Upper lobe of left lung (tissue), 6 donors: ENCODE data around the gene INTS11. TPM values are rescaled to one million over a fixed set of nuclear protein-coding genes. Genes with fewer than 3 reads are reported as not detected.
A peak's percentile ranks its signal among the peaks of the same experiment; 100 is the strongest.
"Not testable (repeated sequence)": the region's sequence is repeated elsewhere in the genome, so short reads cannot be mapped to it uniquely, and the experiment has no call there.

ENCODE experiments used
- ATAC-seq, 2 donors: fragments of 200-7000 bp; cut with Tn5 transposase; one replicate each; pipeline ENCODE4 v1.9.1; 2022; ENCODE audit warnings: mild to moderate bottlenecking in 2 of 2, moderate library complexity in 2 of 2; ENCODE audit not compliant: low FRiP score in 2 of 2
- DNase-seq, 2 donors: peaks; one replicate each; pipeline ENCODE4 v3.0.0-alpha.2; 2019 to 2020
- H3K27ac ChIP-seq, 4 donors: fragments of 200-600 bp; sonication (generic); one replicate each; pipeline ENCODE4 v1.5.1; 2016 to 2019
- H3K27me3 ChIP-seq, 4 donors: fragments of 200-600 bp; sonication (generic); one replicate each; pipeline ENCODE4 v1.5.1; 2017 to 2019
- H3K36me3 ChIP-seq, 4 donors: fragments of 200-600 bp; sonication (generic); one replicate each; pipeline ENCODE4 v1.5.1; 2016 to 2019
- H3K4me1 ChIP-seq, 4 donors: fragments of 200-600 bp; sonication (generic); one replicate each; pipeline ENCODE4 v1.5.1; 2018 to 2019
- H3K4me3 ChIP-seq, 4 donors: fragments of 200-600 bp; sonication (generic); one replicate each; pipeline ENCODE4 v1.5.1; 2017 to 2019; ENCODE audit warnings: mild to moderate bottlenecking in 2 of 4, moderate library complexity in 1 of 4
- H3K9me3 ChIP-seq, 4 donors: fragments of 200-600 bp; sonication (generic); one replicate each; pipeline ENCODE4 v1.5.1; 2018 to 2019
- EP300 ChIP-seq, 4 donors: sonication (generic); formaldehyde crosslinking; IDR thresholded peaks; one replicate each; pipeline ENCODE4 v1.5.1; 2017; ENCODE audit warnings: antibody characterized with exemption in 4 of 4, control low read depth in 2 of 4
- POLR2A ChIP-seq, 4 donors: fragments of 450-650 bp; IDR thresholded peaks; one replicate each; pipeline ENCODE4 v1.5.1; 2016 to 2017; ENCODE audit warnings: antibody characterized with exemption in 4 of 4, mild to moderate bottlenecking in 2 of 4
- POLR2AphosphoS5 ChIP-seq, 2 donors: sonication (generic); formaldehyde crosslinking; IDR thresholded peaks; one replicate each; pipeline ENCODE4 v1.5.1; 2017; ENCODE audit warnings: antibody characterized with exemption in 2 of 2
- WGBS, 2 donors: methylation state at CpG; one replicate each; pipeline ENCODE4 v1.1.5; 2017 to 2018; 5-methylcytosine and 5-hydroxymethylcytosine counted together
- total RNA-seq, 6 donors: library from RNA; depleted of rRNA in 4 of 6; stranded (reverse); fragments of >200 nt in 4 of 6; gene quantifications; one replicate each; pipeline versions ENCODE4 v1.1.0 to v1.2.1, GENCODE V29; 2016 to 2021
- TF ChIP-seq, protein P1 (sequence below), 6 experiments: fragments of 450-650 bp in 4 of 6; fragments of 200-600 bp in 2 of 6; sonication (generic) in 2 of 6; IDR thresholded peaks; one replicate each; pipeline ENCODE4 v1.5.1; 2016 to 2019; ENCODE audit warnings: antibody characterized with exemption in 6 of 6
- donor health status: DM: no; HTN: no; CAD: no; lungs with moderate emphysema.
- donor health status: DM: no; HTN: yes; CAD: no; lungs with severe emphysema.

Gene INTS11
- total RNA-seq, 6 donors from 2014 or later, result 71.7 to 267 (median 90.5) TPM

DNA sequence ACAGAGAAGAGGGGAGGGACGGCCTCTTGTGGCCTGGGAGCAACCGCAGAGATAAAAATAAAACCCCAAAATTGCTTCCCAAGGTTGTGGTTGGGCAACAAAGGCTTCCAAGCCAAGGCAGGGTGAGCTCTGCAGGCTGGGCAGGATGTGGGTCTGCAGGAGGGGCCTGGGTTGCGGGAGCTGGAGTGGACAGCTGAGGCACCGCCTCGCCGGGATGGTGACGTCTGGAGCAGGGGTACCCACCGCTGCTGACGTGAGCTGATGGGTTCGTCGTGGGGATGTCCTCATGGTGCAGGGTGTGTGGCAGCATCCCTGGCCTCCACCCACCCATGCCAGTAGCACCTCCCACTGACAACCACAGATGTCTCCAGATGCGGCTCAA, 46.9 kb upstream of the INTS11 start:
- ATAC-seq (no peak), DNase-seq (peak in 1 of 2 donors; percentile 57)
- Histone ChIP-seq H3K36me3 (peaks cover 0 to 15% (median 9%) of the 10 kb centered on the region in 4 donors), H3K4me1 (peaks cover 28 to 43% (median 35%) of the 10 kb centered on the region in 4 donors), H3K27me3 (no peaks in the 10 kb centered on the region), H3K27ac (peak overlapping the region in 2 of 4 donors; percentile 3 to 21), H3K9me3 (no peaks in the 10 kb centered on the region), H3K4me3 (no peak overlapping the region)
- TF ChIP-seq POLR2A (IDR thresholded peaks at IDR 0.05), result no peak
- no peak for TF ChIP-seq EP300 (IDR thresholded peaks at IDR 0.05)
- no peak for TF ChIP-seq POLR2AphosphoS5 (IDR thresholded peaks at IDR 0.05)
- TF ChIP-seq, protein P1, sequence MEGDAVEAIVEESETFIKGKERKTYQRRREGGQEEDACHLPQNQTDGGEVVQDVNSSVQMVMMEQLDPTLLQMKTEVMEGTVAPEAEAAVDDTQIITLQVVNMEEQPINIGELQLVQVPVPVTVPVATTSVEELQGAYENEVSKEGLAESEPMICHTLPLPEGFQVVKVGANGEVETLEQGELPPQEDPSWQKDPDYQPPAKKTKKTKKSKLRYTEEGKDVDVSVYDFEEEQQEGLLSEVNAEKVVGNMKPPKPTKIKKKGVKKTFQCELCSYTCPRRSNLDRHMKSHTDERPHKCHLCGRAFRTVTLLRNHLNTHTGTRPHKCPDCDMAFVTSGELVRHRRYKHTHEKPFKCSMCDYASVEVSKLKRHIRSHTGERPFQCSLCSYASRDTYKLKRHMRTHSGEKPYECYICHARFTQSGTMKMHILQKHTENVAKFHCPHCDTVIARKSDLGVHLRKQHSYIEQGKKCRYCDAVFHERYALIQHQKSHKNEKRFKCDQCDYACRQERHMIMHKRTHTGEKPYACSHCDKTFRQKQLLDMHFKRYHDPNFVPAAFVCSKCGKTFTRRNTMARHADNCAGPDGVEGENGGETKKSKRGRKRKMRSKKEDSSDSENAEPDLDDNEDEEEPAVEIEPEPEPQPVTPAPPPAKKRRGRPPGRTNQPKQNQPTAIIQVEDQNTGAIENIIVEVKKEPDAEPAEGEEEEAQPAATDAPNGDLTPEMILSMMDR (IDR thresholded peaks at IDR 0.05), result no peak
- WGBS, 2 donors, result 59 to 68% methylated on average over 4 to 5 of the region's 12 CpGs

DNA sequence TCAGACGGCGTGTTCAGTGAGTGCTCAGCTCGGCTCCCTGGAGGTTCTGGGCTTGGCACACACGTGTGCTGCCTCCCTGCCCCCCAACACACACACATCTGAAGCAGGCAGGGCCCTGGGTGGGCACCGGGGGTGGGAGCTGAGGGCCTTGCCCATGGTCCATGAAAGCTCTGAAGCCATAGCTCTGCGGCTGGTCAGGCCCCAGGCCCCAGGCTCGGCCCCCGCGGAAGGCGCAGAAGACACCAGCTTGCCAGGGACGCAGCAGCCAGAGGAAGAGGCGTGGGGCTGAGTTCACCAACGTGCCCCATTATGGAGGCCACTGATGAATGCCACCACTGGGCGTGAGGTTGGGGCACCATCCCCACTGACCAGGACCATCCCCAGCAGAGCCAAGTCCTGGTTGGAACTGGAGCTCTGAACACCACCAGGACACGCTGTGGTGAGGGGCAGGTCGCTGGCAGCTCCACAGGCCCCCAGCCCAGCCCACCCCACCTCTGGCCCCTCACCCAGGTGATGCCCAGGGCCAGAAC, 46.4 kb upstream of the INTS11 start:
- H3K9me3 ChIP-seq, result no peaks in the 10 kb centered on the region
- DNase-seq (peak in 1 of 2 donors; percentile 76), ATAC-seq (no peak)
- H3K27me3 ChIP-seq, result no peaks in the 10 kb centered on the region
- TF ChIP-seq EP300 (IDR thresholded peaks at IDR 0.05), result no peak
- TF ChIP-seq, protein P1 (IDR thresholded peaks at IDR 0.05), result no peak
- no peak for TF ChIP-seq POLR2A (IDR thresholded peaks at IDR 0.05)
- no peak for TF ChIP-seq POLR2AphosphoS5 (IDR thresholded peaks at IDR 0.05)
- no peak overlapping the region for H3K27ac ChIP-seq
- WGBS, 2 donors, result 75 to 80% methylated on average over 2 to 12 of the region's 16 CpGs
- peaks cover 0 to 15% (median 9%) of the 10 kb centered on the region in 4 donors for H3K36me3 ChIP-seq
- peaks cover 25 to 38% (median 31%) of the 10 kb centered on the region in 4 donors for H3K4me1 ChIP-seq
- no peak overlapping the region for H3K4me3 ChIP-seq

DNA sequence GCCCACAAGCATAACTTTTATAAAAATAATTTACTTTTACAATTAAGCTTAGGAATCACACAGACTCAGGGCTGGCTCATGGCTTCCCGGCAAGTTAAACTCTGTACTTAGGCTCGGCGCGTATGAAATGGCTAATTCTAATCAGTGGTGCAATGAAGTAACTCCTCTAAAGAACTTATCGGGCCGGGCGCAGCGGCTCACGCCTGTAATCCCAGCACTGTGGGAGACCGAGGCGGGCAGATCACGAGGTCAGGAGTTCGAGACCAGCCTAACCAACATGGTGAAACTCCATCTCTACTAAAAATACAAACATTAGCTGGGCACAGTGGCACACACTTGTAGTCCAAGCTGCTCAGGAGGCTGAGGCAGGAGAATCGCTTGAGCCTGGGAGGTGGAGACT, 45.6 kb upstream of the INTS11 start:
- peak in 1 of 2 donors; percentile 54 for DNase-seq
- not testable (repeated sequence) for ATAC-seq, H3K9me3 ChIP-seq, H3K27me3 ChIP-seq, H3K4me3 ChIP-seq, H3K27ac ChIP-seq
- 82 to 92% methylated on average over 14 of the region's 14 CpGs for WGBS, 2 donors
- Histone ChIP-seq H3K36me3 (peaks cover 0 to 15% (median 9%) of the 10 kb centered on the region in 4 donors), H3K4me1 (peaks cover 24 to 35% (median 30%) of the 10 kb centered on the region in 4 donors)

DNA sequence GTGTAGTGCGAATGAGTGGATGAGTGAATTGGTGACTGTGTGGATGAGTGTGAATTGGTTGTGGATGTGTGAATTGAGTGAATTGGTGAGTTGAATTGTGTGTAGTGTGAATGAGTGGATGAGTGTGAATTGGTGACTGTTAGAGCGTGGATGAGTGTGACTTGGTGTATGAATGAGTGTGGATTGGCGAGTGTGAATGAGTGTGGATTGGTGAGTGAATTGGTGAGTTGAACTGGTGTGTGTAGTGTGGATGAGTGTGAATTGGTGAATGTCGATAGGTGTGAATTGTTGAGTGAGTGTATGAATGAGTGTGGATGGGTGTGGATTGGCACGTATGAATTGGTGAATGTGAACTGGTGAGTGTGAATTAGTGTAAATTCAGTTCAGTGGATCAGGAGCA, 42.9 kb upstream of the INTS11 start:
- no peak for TF ChIP-seq EP300 (IDR thresholded peaks at IDR 0.05)
- no peak for TF ChIP-seq POLR2AphosphoS5 (IDR thresholded peaks at IDR 0.05)
- TF ChIP-seq POLR2A (IDR thresholded peaks at IDR 0.05), result no peak
- TF ChIP-seq, protein P1 (IDR thresholded peaks at IDR 0.05), result no peak
- no peak for DNase-seq
- 89 to 96% methylated on average over 5 of the region's 5 CpGs for WGBS, 2 donors
- H3K27me3 ChIP-seq, result no peaks in the 10 kb centered on the region
- no peak overlapping the region for H3K27ac ChIP-seq
- peaks cover 8 to 13% (median 11%) of the 10 kb centered on the region in 4 donors for H3K4me1 ChIP-seq
- no peak overlapping the region for H3K4me3 ChIP-seq
- H3K9me3 ChIP-seq, result no peaks in the 10 kb centered on the region
- peaks cover 0 to under 1% (median 0%) of the 10 kb centered on the region in 4 donors for H3K36me3 ChIP-seq
- ATAC-seq, result no peak

DNA sequence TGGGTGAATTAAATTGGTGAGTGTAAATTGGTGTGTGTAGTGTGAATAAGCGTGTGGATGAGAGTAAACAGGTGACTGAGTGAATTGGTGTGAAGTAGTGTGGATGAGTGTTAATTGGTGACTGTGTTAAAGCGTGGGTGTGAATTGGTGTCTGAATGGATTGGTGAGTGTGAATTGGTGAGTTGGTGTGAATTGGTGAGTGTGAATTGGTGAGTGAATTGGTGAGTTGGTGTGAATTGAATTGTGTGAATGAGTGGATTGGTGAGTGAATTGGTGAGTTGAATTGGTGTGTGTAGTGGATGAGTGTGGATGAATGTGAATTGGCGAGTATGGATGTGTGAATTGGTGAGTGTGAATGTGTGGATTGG, 42.2 kb upstream of the INTS11 start:
- no peak overlapping the region for H3K27ac ChIP-seq
- ATAC-seq, result no peak
- H3K4me1 ChIP-seq, result peaks cover 2 to 6% (median 6%) of the 10 kb centered on the region in 4 donors
- 83 to 95% methylated on average over 2 to 3 of the region's 3 CpGs for WGBS, 2 donors
- TF ChIP-seq POLR2AphosphoS5 (IDR thresholded peaks at IDR 0.05) (no peak), EP300 (IDR thresholded peaks at IDR 0.05) (no peak), POLR2A (IDR thresholded peaks at IDR 0.05) (no peak)
- TF ChIP-seq, protein P1 (IDR thresholded peaks at IDR 0.05), result no peak
- no peaks in the 10 kb centered on the region for H3K9me3 ChIP-seq
- no peak for DNase-seq
- no peak overlapping the region for H3K4me3 ChIP-seq
- no peaks in the 10 kb centered on the region for H3K27me3 ChIP-seq
- H3K36me3 ChIP-seq, result no peaks in the 10 kb centered on the region
